Measurements from ENCODE around the gene WDFY4.

GRCh38 chr10:48894911-48895802 lies 210.5 kb downstream of the WDFY4 start:
- TF ChIP-seq CTCF (conservative IDR thresholded peaks at IDR 0.05) (no peak), ZFX (IDR thresholded peaks at IDR 0.05) (no peak)

Data from C4-2B (cell line).